HG03280 (cell line): ENCODE results near the gene LRFN5.

Experiments
- ATAC-seq: cut with Tn5 transposase; IDR thresholded peaks from one replicate; pipeline ENCODE4 v1.9.1; 2021; ENCODE audit warnings: mild to moderate bottlenecking, moderate library complexity; ENCODE audit not compliant: unreplicated experiment

The LRFN5 gene

DNA sequence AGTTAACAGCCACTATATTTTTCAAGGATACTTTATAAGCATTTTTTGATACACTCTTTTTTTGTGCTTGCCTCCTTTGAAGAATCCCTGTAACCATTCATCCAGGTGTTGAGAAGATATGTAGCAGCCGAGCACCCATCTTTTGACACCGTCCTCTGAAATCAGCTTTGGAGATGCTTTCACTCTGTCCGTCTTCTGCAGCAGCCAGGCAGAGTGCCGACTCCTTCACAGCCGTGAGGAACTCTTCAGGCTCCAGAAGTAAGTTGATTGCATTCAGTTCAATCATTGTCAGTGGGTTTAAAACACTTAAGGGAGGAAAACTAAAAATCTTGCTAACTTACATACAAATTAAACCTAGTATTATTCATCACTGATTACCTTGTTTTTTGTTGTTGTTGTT lies 160.1 kb downstream of the LRFN5 start:
- ATAC-seq = no peak

DNA sequence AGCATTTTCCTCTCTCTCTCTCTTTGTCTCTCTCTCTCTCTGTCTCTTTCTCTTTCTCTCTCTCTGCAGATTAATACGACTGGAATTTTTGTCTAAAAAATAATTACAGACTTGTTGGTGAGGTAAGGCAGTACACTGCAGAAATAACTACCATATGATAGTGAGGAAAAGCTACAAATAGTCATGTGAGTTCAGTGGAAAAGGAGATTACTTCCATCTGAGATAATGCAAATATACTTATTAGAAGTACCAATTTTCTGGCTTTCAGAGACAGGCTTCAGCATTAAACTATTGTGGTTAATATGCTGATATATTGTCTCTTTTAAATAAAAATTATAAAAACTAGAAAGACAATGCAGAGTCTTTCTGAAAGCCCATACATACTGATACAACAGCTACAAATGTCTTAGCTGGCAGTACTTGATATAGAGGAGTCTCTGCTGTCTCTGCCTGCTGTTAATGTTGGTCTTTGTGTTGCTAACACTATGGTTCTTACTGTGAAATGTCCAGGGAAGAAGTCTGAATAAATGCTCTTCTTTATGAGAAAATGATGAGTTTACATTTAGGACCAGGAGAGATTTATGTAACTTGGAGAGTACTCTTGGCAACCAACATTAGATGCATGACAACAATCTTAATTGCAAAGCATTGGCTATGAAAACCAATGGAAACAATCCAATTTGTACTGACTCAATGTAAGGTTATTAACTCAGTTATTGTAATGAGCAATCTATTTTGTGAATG lies 167.0 kb downstream of the LRFN5 start:
- ATAC-seq = no peak

DNA sequence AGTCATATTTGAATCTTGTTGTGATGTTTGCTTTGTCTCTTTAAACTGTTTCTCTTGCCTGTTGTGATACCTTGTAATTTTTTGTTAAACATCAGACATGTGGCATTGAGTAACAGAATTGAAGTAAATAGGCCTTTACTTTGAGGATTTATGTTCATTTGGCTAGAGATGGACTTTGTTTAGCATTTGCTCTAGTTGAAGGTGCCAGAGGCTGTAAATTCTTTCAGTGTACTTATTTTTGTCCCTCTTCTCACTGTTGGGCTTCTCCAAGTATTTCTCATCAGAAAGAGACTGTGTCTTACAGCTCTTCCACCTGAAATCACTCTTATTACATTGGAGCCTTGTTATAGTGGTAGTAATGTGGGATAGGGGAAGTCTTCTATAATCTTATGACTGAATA lies 175.8 kb downstream of the LRFN5 start:
- no peak for ATAC-seq

DNA sequence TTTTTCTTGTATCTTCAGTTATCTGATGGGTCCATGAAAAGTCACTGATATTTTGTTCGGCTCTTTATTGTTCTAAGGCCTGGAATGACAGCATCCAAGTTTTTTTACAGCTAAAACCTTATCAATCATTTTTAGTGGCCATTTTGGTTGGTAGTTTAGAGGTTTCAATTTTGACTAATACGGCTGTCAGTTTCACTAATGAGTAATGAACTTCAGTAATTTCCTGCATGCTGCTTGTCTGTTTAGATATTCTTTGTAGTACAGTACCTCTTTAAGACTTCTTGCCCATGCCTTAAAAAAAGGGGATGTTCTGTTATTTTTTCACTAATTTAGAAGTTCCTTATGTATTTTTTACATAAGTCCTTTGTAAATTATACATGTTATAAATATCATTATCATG lies 176.7 kb downstream of the LRFN5 start:
- no peak for ATAC-seq

DNA sequence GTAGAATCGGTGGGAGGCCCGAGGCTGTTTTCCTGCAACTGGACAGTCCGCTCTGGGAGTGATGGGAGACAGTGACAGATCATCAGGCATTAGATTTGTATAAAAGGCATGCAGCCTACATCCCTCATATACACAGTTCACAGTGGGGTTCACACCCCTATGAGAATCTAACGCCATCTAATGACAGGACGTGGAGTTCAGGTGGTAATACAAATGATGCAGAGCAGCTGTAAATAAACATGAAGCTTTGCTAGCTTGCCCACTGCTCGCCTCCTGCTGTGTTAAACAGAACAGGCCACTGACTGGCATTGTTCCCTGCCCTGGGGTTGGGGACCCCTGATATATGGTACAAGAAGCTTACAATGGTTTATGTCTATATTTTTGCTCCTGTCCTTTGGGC lies 179.0 kb downstream of the LRFN5 start:
- no peak for ATAC-seq

DNA sequence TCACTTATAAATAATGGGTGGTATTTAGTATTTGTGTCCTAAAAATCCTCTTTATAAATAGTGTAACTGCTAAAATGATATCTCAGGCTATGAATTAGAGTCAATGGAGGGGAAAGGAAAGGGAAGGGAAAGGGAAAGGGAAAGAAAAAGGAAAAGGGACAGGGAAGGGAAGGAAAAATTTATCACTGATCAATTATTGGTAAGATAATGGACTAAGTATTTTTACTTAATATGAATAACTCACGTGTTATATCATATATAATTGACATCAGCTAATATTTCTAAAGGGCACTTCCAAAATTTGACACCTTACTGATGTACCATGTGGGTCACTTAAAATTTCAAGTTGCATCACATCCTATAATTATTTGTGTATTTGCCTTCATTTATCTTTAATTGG lies 193.1 kb downstream of the LRFN5 start:
- ATAC-seq = no peak

DNA sequence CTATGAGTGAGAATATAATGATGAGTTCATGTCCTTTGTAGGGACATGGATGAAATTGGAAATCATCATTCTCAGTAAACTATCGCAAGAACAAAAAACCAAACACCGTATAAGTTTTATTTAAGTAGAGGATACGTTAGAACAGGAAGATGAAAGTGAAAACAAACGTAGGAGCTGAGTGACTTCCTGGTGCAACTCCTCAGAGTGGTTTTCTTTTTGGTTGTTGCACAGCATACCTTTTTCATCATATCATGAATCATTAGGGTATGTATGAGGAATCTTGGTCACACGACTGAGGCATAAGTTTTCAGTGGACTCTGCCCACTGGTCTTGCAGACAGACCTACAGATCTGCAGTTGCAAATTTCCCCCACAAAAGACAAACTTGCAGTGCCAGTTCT lies 199.0 kb downstream of the LRFN5 start:
- ATAC-seq = no peak

DNA sequence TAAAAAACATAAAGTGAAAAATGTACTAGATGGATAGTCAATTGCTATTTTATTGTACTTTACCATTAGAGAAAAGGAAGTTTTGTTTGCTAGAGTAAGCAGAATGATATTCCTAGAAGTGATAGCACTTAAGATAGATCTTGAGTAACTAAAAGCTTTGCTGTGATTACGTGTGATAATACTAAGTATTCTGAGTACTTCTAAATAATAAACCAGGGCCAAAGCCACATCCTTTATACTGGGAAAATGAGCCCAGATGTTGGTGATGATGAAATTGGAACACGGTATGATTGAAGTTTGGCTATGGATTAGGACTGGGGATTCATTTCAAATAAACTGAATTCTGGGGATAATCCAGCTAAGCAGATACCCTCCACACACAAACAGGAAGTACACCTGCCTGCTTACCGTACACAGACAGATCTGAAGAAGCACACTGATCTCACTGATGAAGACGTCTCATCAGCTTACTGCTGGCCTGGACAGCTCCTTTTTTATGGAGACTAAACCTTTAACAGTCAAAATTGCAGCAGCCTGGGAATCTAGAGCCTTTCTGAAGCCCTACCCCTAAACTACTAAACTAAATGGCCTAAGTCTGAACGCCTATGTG lies 199.8 kb downstream of the LRFN5 start:
- no peak for ATAC-seq

DNA sequence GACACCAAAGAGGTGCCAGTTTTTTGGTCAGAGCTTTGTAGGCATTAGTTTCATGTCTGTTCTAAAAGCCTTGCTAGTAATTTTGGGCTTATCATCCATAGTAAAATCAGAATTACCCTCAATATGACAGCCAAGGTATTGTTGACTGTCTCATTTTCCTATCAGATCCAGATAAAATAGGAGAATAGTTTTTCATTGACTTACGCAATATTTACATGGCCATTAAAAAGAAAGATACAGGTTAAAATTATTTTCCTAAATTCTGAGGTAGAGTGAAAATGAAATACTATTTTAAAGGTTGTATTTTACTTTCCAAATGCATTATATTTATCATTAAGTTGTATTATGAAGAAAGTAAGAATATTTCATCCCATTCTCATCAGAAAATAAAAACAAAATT lies 203.7 kb downstream of the LRFN5 start:
- no peak for ATAC-seq

DNA sequence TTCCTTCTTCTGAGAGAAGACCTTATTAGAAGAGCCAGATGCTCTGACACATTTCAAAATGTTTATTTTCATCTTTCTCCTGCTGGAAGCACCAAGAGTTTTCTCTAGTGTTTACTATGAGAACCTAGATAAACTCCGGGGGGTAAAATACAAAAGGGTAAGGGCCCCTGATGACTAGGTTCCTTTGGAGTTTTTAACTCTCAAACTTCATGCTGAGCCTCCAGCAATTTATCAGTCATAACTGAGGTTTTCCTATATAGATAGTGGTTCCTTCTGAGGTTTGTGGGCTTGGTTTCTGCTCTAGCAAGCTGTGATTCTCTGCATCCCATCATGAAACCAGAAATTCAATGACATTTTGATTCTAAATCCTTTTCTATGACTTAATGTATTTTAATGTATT lies 210.9 kb downstream of the LRFN5 start:
- ATAC-seq = no peak

DNA sequence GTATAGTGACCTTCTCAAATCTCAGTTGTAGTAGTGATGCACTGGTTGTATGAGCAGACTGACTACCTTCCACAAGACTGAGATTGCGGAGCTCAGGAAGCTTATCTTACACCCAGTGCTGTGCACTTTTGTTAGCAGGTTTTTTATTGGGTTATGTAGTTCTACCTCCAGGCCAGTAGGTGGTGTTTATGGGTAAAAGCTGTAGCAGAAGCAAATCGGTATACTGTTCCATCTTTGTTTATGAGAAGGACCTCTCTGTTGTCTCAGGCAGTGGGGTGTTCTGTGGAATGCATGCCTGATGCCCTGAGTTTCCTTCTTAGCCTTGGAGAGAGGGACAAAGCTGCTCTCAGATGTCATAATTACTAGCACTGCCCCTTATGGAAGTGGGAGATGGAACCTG lies 217.8 kb downstream of the LRFN5 start:
- ATAC-seq = no peak

DNA sequence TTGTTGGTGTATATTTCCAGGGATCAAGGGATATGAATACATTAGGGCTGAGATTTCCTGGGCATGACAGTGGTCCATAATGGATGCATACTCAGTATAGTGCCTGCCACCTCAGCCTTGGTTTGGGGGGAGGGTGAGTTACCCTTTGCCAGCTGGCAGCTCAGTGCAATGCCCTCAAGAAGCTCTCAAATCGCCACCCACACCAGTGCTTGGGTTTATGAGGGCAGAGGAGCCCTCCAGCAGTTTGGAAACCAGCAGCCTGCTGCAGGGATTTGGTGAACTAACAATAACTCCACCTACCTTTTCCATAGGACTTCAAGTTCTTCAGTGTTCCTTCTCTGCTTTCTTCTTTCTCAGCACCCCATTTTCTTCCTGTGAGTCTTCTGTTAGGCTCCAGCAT lies 218.9 kb downstream of the LRFN5 start:
- no peak for ATAC-seq

DNA sequence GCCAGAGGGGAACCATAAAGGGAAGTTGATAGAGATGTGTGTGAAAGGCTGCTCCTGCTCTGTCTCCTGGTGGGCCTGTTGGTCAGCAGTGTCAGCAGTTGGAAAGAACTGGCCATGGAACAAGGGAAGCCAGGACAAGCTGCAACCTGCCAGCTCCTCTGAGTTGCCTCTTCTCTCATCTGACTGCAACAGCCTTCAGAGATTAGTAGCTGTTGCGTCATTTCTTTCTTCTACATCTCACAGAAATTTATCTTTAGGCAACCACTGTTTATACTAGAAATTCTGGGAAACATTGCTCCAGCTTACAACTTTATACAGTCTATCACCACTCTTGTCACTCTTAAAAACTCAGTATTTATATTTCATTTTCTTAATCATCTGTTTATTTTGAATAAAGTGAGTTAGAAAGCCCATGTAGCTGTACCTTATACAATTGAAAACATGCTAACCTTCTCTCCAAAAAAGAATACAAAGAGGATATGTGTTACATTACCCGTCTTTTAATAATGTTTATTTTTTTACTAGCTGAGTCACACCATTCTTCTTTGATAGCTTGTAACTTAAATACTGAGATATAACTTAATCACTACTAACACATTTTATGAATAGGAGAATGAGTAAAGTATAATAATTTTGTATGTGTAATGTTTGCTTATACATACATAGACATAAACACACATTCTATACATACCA lies 224.2 kb downstream of the LRFN5 start:
- ATAC-seq = no peak

DNA sequence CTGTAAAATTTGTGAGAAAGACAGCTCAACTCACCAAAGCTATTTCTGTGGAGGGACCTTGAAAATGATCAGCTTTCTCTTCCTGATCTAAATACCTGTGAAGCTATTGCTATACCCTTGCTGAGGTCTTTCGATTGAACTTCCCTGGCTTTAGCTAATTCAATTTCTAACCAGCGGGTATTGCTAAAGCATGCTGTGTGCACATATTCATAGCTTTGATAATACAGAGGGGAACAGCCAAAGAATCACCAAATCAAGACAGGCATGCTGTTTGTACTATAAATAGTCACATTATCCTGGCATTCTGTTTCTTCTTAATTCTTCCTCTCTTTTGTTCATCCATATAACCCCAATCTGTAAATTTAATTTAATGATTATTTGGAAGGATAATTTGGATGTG lies 233.0 kb downstream of the LRFN5 start:
- ATAC-seq = no peak

DNA sequence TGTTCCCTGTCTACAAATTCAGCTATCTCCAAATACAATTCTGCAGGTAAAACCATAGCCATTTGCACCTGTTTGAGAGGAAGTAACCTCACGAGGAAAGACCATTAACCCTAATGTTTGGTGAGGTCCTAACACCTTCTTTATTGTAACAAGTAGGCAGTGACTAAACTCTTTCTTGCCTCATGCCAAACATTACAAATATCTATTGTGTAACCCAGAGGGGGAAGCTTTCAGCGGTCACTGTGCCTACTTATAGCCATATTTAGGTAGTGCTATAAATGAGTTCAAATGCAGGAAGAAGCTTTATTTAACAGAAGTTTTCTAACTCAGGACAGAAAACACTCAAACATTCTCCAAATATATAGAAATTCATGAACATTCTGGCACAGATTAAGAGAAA lies 252.7 kb downstream of the LRFN5 start:
- no peak for ATAC-seq

DNA sequence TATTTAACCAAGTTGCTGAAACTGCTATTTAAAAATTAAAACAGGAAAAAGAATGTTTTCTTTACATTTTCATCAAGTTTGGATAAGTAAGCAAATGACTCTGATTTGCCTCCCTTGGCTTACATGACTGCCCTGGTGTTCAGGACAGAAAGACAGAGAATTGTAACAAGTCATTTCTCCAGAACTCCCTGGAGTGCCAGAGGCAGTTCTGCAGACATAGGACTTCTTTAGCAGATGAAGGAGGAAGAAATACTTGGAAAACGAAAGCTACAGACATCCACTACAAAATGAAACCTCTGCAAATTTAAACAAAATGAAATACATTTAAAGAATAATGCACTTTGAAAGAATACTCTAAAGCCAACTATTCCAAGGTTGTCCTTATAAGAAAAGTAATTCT lies 253.9 kb downstream of the LRFN5 start:
- ATAC-seq = no peak

DNA sequence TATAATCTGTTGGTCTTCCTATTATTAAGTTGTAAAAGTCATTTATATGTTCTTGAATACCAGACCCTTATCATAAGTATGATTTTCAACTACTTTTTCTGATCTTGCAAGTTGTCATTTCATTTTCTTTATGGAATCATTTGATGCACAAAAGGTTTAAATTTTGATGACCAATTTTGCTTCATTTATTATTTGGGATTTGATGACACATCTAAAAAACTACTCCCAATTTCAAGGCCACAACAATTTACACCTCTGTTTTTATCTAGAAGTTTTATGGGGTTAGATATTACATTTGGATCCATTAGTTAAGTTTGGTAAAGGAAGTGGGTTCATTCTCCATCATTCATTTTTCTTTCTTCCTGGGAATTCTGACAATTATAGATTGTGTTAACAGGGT lies 259.2 kb downstream of the LRFN5 start:
- no peak for ATAC-seq

DNA sequence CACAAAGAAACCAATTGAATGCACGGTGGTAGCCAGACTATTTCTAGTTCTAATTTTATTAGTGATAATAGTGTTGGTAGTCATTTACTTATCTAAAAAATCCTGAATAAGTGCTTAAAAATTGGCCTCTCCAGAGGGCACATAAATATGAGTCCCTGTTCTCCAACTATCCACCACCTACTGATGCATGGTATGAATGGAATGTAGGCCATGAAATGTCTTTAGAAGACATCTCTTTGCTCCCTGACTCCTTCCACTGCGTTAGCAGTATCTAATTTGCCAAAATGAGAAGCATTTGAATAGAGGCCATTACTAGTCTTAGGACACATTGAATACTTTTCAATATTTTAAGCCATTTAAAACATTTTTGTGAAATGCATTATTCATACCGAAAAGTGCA lies 261.7 kb downstream of the LRFN5 start:
- ATAC-seq = no peak

DNA sequence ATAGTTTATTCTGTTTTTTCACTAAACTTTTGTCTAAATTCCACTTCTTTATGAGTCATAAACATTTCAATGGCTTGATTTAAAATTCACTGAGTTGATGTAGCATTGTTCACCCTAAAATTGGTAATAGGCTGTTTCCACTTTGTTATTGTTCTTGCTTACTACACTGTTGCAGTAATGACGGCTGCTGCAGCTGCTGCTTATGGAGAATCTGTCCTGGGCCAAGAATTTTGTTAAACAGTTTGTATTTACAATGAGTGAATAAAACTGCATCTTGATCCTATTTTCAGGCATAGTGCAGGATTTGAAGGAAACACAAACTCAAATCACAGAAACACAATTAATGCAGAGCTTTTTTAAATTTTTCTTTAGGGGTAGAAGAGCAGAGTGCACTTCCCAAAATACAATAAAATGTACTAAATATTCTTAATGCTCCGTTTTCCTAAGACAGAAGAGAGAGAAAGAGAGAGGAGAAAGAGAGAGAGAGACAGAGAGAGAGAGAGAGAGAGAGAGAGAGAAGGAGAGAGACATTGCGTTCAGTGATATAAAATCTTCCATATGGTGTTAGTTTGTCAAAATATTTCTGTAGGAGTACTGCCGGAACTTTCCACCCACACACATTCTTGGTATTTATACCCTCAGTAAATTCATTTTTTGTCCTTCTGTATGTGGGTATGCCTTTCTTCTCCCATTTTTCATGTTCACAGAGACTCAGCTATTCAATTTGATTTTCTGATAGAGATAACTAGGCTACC lies 266.4 kb downstream of the LRFN5 start:
- ATAC-seq = no peak

DNA sequence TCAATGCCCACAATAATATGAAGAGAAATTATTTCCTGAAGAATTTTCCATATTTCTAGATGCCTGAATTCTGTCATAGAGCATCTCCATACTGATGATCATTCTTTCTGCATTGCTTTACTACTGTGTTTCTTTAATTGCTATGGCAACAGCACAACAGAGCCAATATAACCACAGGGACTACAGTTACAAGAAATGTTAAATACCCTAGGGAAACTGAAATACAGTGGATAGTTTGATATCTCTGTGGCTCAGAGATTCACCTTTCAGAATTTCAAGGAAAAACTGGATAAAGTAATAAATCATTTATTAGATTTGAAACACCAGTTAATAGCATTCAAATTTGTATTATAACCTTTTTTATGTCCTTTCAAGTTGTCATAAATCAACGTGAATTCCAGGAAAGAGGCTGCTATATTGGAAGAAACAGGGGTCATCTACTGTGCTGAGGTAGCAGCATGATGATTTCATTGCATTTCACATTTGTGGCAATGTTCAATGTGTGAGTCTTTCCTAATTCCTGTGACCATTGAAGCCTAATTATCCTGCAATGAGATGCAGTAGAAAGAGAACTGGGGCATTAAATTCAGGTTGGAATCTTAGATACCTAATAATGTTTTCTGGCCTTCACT lies 267.1 kb downstream of the LRFN5 start:
- no peak for ATAC-seq

DNA sequence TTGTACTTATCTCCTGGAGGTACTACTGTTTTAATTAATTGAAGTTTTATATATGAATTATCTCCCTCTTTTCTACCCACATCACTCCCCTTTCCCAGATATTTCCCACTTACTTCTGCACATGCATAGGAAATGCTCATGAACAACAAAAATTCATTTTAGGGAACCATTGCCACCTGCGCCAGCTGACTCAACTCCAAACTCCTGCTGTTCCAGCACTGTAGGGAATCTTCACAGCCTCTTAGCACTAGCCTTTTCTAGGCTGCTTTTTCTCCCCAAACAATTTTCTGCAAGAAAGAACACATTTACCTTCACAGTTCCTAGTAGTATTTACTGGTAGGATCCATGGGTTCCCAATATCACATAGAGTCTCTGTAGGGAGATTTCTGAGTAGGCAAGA lies 268.4 kb downstream of the LRFN5 start:
- no peak for ATAC-seq
